Skeletal muscle cell (primary cell): Measurements from ENCODE around the gene RIT2.
"Not testable (repeated sequence)": the region's sequence is repeated elsewhere in the genome, so short reads cannot be mapped to it uniquely, and the experiment has no call there.

Experiments used
- DNase-seq: peaks from one replicate; pipeline ENCODE4 v3.0.0-alpha.2; 2010; ENCODE audit warnings: low read depth
- H3K4me3 ChIP-seq: 2 replicates; pipeline ENCODE4 v1.5.1; 2011; ENCODE audit warnings: low read depth, mild to moderate bottlenecking, control low read depth, low read length, moderate library complexity

RIT2 gene

DNA sequence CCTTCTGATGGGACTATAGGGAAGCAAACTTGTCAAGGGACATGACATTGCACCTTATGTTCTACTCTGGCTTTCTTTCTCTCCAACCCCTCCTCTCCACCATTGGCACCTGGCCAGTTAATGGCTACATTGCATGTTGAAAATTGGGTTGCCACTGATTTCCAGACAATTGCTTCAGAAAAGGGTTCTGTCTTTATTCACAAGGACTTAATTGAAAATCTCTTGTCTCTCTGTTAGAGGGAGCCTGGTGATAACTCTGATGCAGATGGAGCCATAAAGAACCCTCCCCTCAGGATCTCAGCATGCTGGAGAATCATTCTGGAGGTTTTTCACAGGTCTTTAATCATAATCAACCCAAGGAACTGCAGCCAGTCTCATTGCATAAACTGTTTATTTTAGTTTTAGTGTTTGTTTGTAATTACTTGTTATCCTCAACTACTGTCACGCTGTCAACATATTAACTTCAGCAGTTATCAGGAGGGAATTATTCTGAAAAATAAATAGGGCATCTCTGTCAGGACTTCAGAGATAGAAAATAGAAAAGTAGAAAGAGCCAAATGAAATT, 316.8 kb downstream of the RIT2 start:
- no peak overlapping the region for H3K4me3 ChIP-seq

GRCh38 chr18:42795213-42795789, 320.2 kb downstream of the RIT2 start:
- not testable (repeated sequence) for H3K4me3 ChIP-seq, DNase-seq

More for the DNA sequence above, 316.8 kb downstream of the RIT2 start:
- DNase-seq = no peak

- no peak for DNase-seq
- no peak overlapping the region for H3K4me3 ChIP-seq
Measured at GRCh38 chr18:42792731-42793130, 322.8 kb downstream of the RIT2 start.

DNA sequence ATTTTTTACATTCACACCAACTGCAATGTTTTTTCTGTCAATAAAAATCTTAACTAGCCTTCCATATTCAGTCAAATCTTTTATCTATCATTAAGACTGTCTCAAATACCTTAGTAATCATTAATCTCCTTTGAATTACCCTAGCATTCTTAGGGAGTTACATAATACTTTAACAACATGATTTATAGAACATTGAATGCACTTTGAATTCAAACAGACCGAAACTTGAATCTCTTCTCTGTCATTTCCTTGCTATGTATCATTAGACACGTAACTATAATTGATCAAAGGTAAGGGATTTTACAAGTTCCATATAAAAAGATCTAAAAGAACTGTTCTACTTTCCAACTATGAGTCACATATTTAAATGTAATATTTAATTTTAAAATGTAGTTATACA, 330.9 kb downstream of the RIT2 start:
- no peak overlapping the region for H3K4me3 ChIP-seq
- DNase-seq = no peak

DNA sequence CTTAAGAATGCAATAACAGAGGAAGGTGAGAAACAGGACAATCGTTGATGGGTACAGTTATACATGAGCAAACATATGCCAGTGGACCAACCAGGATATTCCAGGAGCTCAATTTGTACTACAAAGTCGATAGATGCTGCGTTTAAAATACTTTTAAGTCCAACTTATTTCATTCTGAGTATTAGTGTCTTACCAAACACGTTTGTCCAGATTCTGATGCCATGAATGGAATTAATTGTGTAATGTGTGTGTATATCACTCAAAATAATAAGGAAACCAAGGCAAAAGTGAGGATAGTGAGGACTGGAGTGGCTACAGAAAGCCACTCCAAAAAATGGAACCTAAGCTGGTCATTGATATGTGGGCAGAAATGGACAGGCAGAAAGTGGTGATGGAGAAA, 332.6 kb downstream of the RIT2 start:
- no peak for DNase-seq
- H3K4me3 ChIP-seq = no peak overlapping the region

GRCh38 chr18:42781298-42781815, 334.1 kb downstream of the RIT2 start:
- H3K4me3 ChIP-seq = no peak overlapping the region

GRCh38 chr18:42780171-42780570, 335.3 kb downstream of the RIT2 start:
- DNase-seq = no peak
- no peak overlapping the region for H3K4me3 ChIP-seq

More at GRCh38 chr18:42781298-42781815, 334.1 kb downstream of the RIT2 start:
- DNase-seq = no peak

- H3K4me3 ChIP-seq = no peak overlapping the region
- DNase-seq = no peak
Measured at GRCh38 chr18:42778445-42779042, 336.9 kb downstream of the RIT2 start.

DNA sequence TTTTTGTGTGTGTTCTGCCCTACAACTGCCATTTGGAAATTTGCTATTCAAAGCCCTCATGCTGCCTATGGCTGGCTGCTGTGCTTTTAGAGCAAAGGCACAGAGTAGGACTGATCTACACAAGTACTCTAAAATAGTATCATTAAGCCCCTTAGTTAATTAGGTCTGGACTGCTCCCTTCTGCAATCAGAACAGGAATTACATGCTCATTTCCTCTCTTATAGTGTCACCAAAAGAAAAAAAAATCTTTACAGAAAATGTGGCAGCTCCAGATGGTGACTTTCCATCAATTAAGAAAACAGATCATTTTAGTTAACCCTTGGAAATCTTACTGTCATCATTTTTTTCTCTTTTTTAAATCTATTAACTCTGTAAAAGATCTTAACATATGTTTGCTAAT, 337.5 kb downstream of the RIT2 start:
- no peak for DNase-seq
- no peak overlapping the region for H3K4me3 ChIP-seq

GRCh38 chr18:42773870-42774269, 341.6 kb downstream of the RIT2 start:
- no peak for DNase-seq
- H3K4me3 ChIP-seq = no peak overlapping the region

DNA sequence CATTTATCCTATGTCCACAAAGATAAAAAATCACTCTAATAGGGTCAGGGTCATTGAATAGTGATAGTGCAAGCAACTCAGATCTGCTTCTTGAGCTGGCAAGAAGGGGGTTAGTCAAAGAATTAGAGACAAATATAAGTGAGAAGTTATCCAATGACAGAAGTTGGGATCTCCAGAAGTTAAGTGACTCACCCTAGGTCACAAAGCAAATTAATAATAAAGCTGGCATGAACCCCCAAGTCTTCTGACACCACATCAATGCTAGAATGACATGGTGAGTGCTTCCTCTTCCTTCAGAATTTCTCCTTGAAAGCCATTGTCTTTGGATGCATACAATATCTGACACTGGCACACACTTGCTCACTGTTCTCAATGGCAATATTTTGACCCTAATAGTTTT, 343.5 kb downstream of the RIT2 start:
- DNase-seq = no peak
- no peak overlapping the region for H3K4me3 ChIP-seq

GRCh38 chr18:42765302-42765701, 350.2 kb downstream of the RIT2 start:
- DNase-seq = no peak
- H3K4me3 ChIP-seq = no peak overlapping the region

GRCh38 chr18:42760290-42760689, 355.2 kb downstream of the RIT2 start:
- H3K4me3 ChIP-seq = no peak overlapping the region
- no peak for DNase-seq

DNA sequence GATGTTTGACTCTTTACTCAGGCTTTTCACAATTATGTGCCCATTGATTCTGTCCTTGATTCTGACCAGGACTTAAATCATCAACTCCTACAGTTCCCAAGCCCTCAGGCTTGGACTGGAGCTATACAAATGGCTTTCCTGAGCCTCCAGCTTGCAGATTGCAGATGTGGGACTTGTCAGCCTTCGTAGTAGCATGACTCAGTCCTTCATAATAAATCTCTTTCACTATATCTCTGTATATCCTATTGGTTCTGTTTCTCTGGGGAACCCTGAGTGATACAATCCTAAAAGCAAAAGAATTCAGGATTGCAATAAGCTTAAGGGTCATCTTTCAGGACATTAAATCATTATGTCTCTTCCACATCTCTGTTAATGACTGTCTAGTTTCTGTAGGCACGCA, 356.6 kb downstream of the RIT2 start:
- no peak overlapping the region for H3K4me3 ChIP-seq
- peak; percentile 36 for DNase-seq

GRCh38 chr18:42756214-42756613, 359.3 kb downstream of the RIT2 start:
- DNase-seq = no peak

DNA sequence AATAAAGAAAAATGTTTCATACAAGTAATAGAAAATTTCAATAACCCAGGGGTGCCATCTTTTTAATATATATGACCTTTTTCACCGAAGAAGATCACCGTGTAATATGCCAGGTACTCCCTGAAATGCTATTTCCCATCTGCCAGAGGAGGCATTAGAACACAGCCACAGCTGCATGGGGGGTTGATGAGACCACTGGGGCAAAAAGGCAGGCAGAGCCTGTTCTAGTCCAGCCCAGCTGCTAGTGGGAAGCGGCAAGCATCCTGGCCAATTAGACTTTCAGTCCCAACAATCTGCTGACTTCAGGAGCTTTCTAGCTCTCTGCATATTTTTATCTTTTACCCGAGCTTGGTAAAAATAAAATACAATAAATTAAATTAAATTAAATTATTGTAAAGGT, 362.6 kb downstream of the RIT2 start:
- no peak for DNase-seq
- no peak overlapping the region for H3K4me3 ChIP-seq

More at GRCh38 chr18:42756214-42756613, 359.3 kb downstream of the RIT2 start:
- H3K4me3 ChIP-seq = no peak overlapping the region

- no peak for DNase-seq
- no peak overlapping the region for H3K4me3 ChIP-seq
Measured at GRCh38 chr18:42746794-42747193, 368.7 kb downstream of the RIT2 start.

DNA sequence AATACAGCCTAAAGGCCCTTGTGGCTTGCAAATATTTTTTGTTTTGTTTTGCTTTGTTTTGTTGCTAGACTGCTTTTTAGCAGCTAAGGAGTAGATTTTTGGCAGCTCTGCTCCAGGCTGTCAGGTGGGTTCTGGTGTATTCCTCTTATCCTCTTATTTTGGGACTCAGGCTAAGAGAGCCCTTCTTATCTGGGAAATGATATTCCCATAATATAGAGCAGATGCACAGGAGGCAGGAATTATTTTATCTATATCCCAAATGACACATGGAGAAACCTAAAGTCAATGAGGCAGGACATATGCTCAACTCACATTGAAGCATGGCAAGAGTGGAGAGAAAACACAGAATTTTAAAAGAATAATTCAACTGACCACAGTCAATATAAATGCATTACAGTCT, 369.6 kb downstream of the RIT2 start:
- DNase-seq = no peak
- no peak overlapping the region for H3K4me3 ChIP-seq

DNA sequence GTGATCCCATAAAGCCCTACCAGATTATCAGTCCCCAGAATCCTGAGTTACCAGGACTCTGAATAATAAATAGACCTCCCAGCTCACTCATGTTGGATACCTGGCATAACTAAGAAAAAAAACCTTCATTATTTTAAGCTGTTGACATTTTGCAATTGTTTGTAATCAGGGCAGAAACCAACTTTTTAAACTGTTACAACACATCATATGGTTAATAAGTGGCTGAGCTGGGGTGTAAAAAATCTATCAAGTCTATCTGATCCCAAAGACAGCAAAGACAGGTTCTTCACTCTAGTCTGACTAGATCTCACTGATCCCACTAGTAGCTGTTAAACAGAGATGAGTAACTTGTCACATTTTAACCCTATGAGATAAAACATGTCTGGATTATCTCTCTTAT, 370.3 kb downstream of the RIT2 start:
- H3K4me3 ChIP-seq = no peak overlapping the region
- DNase-seq = no peak

DNA sequence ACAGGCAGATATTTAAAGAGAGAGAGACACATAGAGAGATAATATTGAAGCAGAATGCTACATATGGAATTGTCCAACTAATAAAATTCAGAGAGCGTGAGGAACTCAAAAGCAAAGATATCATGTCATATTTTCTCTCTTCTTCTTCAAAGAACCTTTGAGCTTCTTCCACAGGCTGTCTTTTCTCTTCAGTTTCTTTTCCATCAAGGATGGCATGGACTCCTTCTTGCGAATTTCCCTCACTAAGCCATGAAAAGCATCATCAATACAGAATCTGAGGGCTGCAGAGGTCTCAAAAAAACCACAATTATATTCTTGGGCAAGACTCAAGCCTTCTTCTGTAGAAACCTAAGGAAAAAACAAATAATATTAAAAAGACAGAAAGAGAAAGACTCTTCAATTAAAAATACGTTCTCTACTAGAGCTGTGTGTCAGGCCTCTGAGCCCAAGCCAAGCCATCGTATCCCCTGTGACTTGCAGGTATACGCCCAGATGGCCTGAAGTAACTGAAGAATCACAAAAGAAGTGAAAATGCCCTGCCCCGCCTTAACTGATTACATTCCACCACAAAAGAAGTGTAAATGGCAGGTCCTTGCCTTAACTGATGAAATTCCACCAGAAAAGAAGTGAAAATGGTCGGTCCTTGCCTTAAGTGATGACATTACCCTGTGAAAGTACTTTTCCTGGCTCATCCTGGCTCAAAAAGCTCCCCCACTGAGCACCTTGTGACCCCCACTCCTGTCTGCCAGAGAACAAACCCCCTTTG, 371.9 kb downstream of the RIT2 start:
- no peak for DNase-seq
- no peak overlapping the region for H3K4me3 ChIP-seq
